Measurements from ENCODE around the gene MRPL10.

- TF ChIP-seq, protein P1, sequence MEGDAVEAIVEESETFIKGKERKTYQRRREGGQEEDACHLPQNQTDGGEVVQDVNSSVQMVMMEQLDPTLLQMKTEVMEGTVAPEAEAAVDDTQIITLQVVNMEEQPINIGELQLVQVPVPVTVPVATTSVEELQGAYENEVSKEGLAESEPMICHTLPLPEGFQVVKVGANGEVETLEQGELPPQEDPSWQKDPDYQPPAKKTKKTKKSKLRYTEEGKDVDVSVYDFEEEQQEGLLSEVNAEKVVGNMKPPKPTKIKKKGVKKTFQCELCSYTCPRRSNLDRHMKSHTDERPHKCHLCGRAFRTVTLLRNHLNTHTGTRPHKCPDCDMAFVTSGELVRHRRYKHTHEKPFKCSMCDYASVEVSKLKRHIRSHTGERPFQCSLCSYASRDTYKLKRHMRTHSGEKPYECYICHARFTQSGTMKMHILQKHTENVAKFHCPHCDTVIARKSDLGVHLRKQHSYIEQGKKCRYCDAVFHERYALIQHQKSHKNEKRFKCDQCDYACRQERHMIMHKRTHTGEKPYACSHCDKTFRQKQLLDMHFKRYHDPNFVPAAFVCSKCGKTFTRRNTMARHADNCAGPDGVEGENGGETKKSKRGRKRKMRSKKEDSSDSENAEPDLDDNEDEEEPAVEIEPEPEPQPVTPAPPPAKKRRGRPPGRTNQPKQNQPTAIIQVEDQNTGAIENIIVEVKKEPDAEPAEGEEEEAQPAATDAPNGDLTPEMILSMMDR (IDR thresholded peaks at IDR 0.05; ENCODE audit: control extremely low read depth in 1 of 3, insufficient read depth in 1 of 3, low read depth in 1 of 3, low read length in 3 of 3) = no peak
- no peak for TF ChIP-seq JUND (IDR thresholded peaks at IDR 0.05; ENCODE audit: low read length)
- TF ChIP-seq YY1 (IDR thresholded peaks at IDR 0.05; ENCODE audit: low read depth, low read length) = no peak
- TF ChIP-seq POU5F1 (IDR thresholded peaks at IDR 0.05; ENCODE audit: low read depth, low read length) = no peak
- no peak for TF ChIP-seq MAX (IDR thresholded peaks at IDR 0.05)
- TF ChIP-seq PHF8 (conservative IDR thresholded peaks at IDR 0.05; ENCODE audit: low read depth, low read length) = no peak
- TF ChIP-seq POLR2A (IDR thresholded peaks at IDR 0.05; ENCODE audit: control extremely low read depth in 1 of 2, low read depth in 2 of 2, low read length in 2 of 2) = no peak
- no peak for TF ChIP-seq RAD21 (IDR thresholded peaks at IDR 0.05 in 1 of 2, conservative IDR thresholded peaks at IDR 0.05 in 1 of 2; ENCODE audit: low read depth in 2 of 2, low read length in 2 of 2)
- TF ChIP-seq EZH2 (IDR thresholded peaks at IDR 0.05; ENCODE audit: low read depth, low read length, severe bottlenecking) = no peak
- no peak for TF ChIP-seq POLR2AphosphoS5 (IDR thresholded peaks at IDR 0.05; ENCODE audit: low read depth, low read length)
- no peak for TF ChIP-seq HDAC2 (IDR thresholded peaks at IDR 0.05; ENCODE audit: borderline replicate concordance in 1 of 2, low read depth in 2 of 2, low read length in 2 of 2)
- TF ChIP-seq NRF1 (IDR thresholded peaks at IDR 0.05; ENCODE audit: low read depth, low read length) = no peak
- TF ChIP-seq JUN (IDR thresholded peaks at IDR 0.05; ENCODE audit: low read depth, low read length) = no peak
Measured at GRCh38 chr17:47806026-47806912, 25.1 kb downstream of the MRPL10 start.

Measured in H1 (cell line).